MCF 10A (cell line): ENCODE results near the gene DPYD. TPM values are rescaled to one million over a fixed set of nuclear protein-coding genes. Genes with fewer than 3 reads are reported as not detected.

Source experiments
- BruUV-seq: library from RNA; stranded (reverse); fragments of 400-500 nt; replicated peaks from 2 replicates; lab custom pipeline; 2021; lab: Mats Ljungman, UMichigan
- CTCF ChIA-PET: fragments of 300-600 bp; sonication (Branson Sonifier 250); formaldehyde crosslinking; extraction: SDS; loops from one replicate; lab custom pipeline; 2021; ENCODE audit warnings: antibody characterized with exemption, inconsistent platforms; lab: Yijun Ruan, JAX
- POLR2A ChIA-PET: fragments of 300-600, 350-650 bp; sonication (Branson Sonifier 250); formaldehyde crosslinking; extraction: SDS; loops from one replicate; lab custom pipeline; 2020; ENCODE audit warnings: antibody characterized with exemption, inconsistent platforms; lab: Yijun Ruan, JAX
- DNase-seq: peaks from one replicate; pipeline ENCODE4 v3.0.0-alpha.2; 2018; ENCODE audit not compliant: unreplicated experiment
- H3K27ac Mint-ChIP-seq: one replicate; pipeline ENCODE4 v1.8.0; 2022; ENCODE audit warnings: mild to moderate bottlenecking, low read depth, mixed read lengths; ENCODE audit not compliant: unreplicated experiment
- H3K27me3 Mint-ChIP-seq: one replicate; pipeline ENCODE4 v1.8.0; 2022; ENCODE audit warnings: mixed read lengths; ENCODE audit not compliant: insufficient read depth, unreplicated experiment
- H3K36me3 Mint-ChIP-seq: one replicate; pipeline ENCODE4 v1.8.0; 2022; ENCODE audit warnings: mild to moderate bottlenecking, moderate library complexity, mixed read lengths; ENCODE audit not compliant: insufficient read depth, unreplicated experiment
- H3K4me1 Mint-ChIP-seq: one replicate; pipeline ENCODE4 v1.8.0; 2022; ENCODE audit warnings: mixed read lengths; ENCODE audit not compliant: insufficient read depth, unreplicated experiment
- H3K4me3 Mint-ChIP-seq: one replicate; pipeline ENCODE4 v1.8.0; 2022; ENCODE audit warnings: mild to moderate bottlenecking, moderate library complexity, mixed read lengths; ENCODE audit not compliant: unreplicated experiment
- H3K9me3 Mint-ChIP-seq: one replicate; pipeline ENCODE4 v1.8.0; 2022; ENCODE audit warnings: mixed read lengths; ENCODE audit not compliant: unreplicated experiment
- CTCF ChIP-seq: fragments of 200-600 bp; IDR thresholded peaks from one replicate; pipeline ENCODE4 v1.8.0; 2022; ENCODE audit warnings: antibody characterized with exemption, mild to moderate bottlenecking; ENCODE audit not compliant: unreplicated experiment
- intact Hi-C: fragments of 100-400 bp; cut with micrococcal nuclease; formaldehyde crosslinking; loops from 2 replicates; pipeline ENCODE4 v1.14.1; 2022
- total RNA-seq: library from RNA; stranded (reverse); gene quantifications from 2 replicates; pipeline ENCODE4 v1.2.3, GENCODE V29; 2022

Gene DPYD
- total RNA-seq, 1 experiment from 2014 or later: 48.2 TPM

- TF ChIP-seq CTCF: no peak
Measured at GRCh38 chr1:97730271-97730670, 190.6 kb downstream of the DPYD start.

GRCh38 chr1:97728436-97728835 lies 192.4 kb downstream of the DPYD start:
- DNase-seq: no peak
- intact Hi-C loops: no loop called here
- ChIA-PET CTCF (no interaction called here), POLR2A (no interaction called here)
- Mint-ChIP-seq H3K36me3 (no peaks in the 10 kb centered on the region), H3K27ac (no peak overlapping the region), H3K4me1 (peaks cover 6% of the 10 kb centered on the region), H3K4me3 (no peak overlapping the region), H3K9me3 (peaks cover 13% of the 10 kb centered on the region), H3K27me3 (no peaks in the 10 kb centered on the region)
- no TSS peak for BruUV-seq
- no peak for TF ChIP-seq CTCF

More at GRCh38 chr1:97730271-97730670, 190.6 kb downstream of the DPYD start:
- CTCF ChIA-PET: no interaction called here
- Mint-ChIP-seq H3K4me3 (no peak overlapping the region), H3K9me3 (no peaks in the 10 kb centered on the region), H3K27me3 (no peaks in the 10 kb centered on the region), H3K4me1 (peaks cover 6% of the 10 kb centered on the region), H3K36me3 (no peaks in the 10 kb centered on the region), H3K27ac (no peak overlapping the region)
- BruUV-seq: no TSS peak
- no peak for DNase-seq
- intact Hi-C loops: no loop called here
- POLR2A ChIA-PET: no interaction called here

- intact Hi-C loops: no loop called here
- CTCF ChIA-PET: no interaction called here
- Mint-ChIP-seq H3K9me3 (peaks cover 13% of the 10 kb centered on the region), H3K27me3 (no peaks in the 10 kb centered on the region), H3K4me1 (peaks cover 6% of the 10 kb centered on the region), H3K27ac (no peak overlapping the region), H3K36me3 (no peaks in the 10 kb centered on the region), H3K4me3 (no peak overlapping the region)
- POLR2A ChIA-PET: no interaction called here
- no peak for DNase-seq
- no TSS peak for BruUV-seq
- TF ChIP-seq CTCF: no peak
Measured at GRCh38 chr1:97727029-97727428, 193.8 kb downstream of the DPYD start.

- H3K4me1 Mint-ChIP-seq: peaks cover 6% of the 10 kb centered on the region
- no peaks in the 10 kb centered on the region for H3K36me3 Mint-ChIP-seq
- H3K27ac Mint-ChIP-seq: no peak overlapping the region
- H3K9me3 Mint-ChIP-seq: peaks cover 13% of the 10 kb centered on the region
- DNase-seq: no peak
- H3K4me3 Mint-ChIP-seq: no peak overlapping the region
- BruUV-seq: no TSS peak
- H3K27me3 Mint-ChIP-seq: no peaks in the 10 kb centered on the region
- ChIA-PET POLR2A (interaction anchor here (0.6 kb wide), 1 partner anchor 24 kb away, joined by 3 read pairs; no protein-coding TSS in a partner anchor), CTCF (no interaction called here)
- intact Hi-C loops: no loop called here
- TF ChIP-seq CTCF: no peak
Measured at GRCh38 chr1:97726386-97726785, 194.4 kb downstream of the DPYD start.
